HG03280 (cell line): ENCODE data around the gene IRAK4.
"Not testable (repeated sequence)": the region's sequence is repeated elsewhere in the genome, so short reads cannot be mapped to it uniquely, and the experiment has no call there.

Experiments used
- ATAC-seq: cut with Tn5 transposase; IDR thresholded peaks from one replicate; pipeline ENCODE4 v1.9.1; 2021; ENCODE audit warnings: mild to moderate bottlenecking, moderate library complexity; ENCODE audit not compliant: unreplicated experiment

IRAK4 gene

GRCh38 chr12:43758728-43759563 lies at the start of gene IRAK4, which contains the start of gene PUS7L:
Gene IRAK4 (plus strand): TSS chr12:43758951. CDS start chr12:43768112, 9,161 bp downstream.
Gene PUS7L (minus strand): TSS chr12:43758790. CDS start chr12:43755245, 3,545 bp downstream.
- ATAC-seq = peak; percentile 96

- no peak for ATAC-seq
These were observed 47.4 kb upstream of the IRAK4 start for GRCh38 chr12:43711348-43711747.

GRCh38 chr12:43722621-43723020 lies 36.1 kb upstream of the IRAK4 start:
- no peak for ATAC-seq

GRCh38 chr12:43723134-43723533 lies 35.6 kb upstream of the IRAK4 start:
- ATAC-seq = no peak

DNA sequence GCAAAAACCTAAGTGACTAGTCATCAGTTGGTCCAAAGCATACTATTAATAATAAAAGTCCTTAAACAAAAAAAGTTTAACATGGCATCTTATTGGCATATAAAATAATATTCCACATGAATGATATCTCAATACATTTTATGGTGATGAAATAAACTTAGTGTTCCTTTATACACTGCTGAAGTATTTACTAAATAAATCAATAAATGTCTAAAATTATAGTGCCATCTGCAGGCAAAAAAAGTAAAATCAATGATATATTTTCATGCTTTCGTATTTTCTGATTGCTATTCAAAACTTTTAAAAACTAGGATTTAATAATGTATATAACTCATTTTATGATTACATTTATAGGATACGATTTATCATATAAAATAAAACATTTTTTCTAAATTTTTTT lies 30.6 kb upstream of the IRAK4 start:
- no peak for ATAC-seq

- no peak for ATAC-seq
These were observed 30.1 kb upstream of the IRAK4 start for GRCh38 chr12:43728698-43729097.

GRCh38 chr12:43730283-43730682 lies 28.5 kb upstream of the IRAK4 start:
- ATAC-seq = no peak

DNA sequence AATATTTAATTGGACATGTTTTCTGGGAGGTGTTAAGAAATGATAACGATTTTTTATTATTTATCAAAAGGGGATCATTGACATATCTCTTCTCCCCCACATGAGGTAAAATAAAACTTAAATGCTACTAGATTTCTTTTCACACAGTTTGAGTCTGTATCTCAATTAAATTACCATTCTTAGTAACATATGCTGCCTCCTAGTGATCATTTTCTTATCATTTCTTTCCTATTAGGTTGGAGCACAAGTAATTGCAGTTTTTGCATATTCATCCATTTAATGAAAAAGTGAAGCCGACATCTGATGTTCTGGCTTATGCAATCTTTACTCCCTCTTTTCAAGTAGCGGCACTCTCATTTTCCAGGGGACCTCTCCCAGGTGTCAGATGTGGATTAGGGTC lies 25.1 kb upstream of the IRAK4 start:
- no peak for ATAC-seq

GRCh38 chr12:43736927-43737440 lies 21.8 kb upstream of the IRAK4 start:
- ATAC-seq = no peak

GRCh38 chr12:43737646-43738045 lies 21.1 kb upstream of the IRAK4 start:
- ATAC-seq = no peak

DNA sequence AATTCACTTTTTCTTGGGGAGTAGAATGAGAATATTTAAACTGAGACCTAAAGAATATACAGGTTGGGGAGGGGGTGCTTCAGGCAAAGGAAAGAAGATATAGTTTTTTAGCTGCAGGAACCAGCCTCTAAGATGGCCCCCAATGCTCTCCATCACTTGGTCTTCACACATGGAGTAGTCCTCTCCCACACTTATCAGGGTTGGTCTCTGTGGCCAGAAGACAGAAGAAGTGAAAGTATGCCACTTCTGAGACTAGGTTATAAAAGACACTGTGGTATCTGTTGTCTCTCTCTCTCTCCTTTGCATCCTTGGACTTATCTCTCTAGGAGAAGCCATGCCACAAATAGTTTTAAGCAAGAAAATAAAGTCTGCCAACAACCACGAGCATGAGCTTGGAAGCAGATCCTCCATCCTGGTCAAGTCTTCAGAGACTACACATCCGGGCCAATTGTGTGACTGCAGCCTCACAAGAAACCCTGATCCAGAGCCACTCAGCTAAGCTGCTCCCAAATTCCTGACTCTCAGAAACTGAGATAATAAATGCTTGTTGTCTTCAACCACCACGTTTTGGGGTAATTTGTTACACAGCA lies 18.1 kb upstream of the IRAK4 start:
- ATAC-seq = no peak

- ATAC-seq = no peak
These were observed 16.6 kb upstream of the IRAK4 start for GRCh38 chr12:43742106-43742505.

DNA sequence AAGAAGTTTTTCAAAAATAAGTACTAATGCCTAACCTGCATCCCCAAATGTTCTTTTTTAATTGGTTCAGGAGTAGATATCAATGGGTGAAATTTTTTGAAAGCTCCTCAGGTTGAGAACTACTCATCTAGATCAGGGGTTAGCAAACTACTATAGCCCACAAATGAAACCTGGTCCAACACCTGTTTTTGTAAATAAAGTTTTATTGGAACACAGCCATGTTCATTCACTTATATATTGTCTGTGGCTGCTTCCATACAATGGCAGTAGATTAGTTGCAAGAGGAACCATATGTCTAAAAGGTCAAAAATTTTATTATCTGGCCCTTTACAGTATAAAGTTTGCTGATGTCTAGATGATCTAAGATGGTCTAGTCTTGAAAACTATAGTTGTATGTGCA lies 13.9 kb upstream of the IRAK4 start:
- no peak for ATAC-seq

DNA sequence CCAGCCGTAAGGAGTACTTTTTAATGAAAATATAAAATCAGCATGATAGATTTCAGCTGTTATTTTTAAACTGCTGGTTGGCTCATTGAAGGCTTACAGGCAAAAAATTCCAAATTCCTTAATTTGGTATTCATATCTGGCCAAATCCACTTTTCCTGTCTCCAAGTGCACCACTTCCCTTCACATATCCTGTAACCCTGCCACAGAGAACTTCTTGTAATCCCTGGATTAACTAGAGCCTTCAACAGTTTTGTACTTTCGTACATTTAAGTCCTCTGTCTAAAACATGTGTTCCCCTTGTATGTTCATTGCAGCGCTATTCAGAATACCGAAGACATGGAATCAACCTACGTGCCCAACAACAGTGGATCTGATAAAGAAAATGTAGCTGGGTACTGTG lies 9.7 kb upstream of the IRAK4 start:
- ATAC-seq = no peak

- no peak for ATAC-seq
These were observed 7.9 kb upstream of the IRAK4 start for GRCh38 chr12:43750814-43751213.

- not testable (repeated sequence) for ATAC-seq
These were observed 7.4 kb upstream of the IRAK4 start for GRCh38 chr12:43751360-43751759.

- no peak for ATAC-seq
These were observed 4.7 kb upstream of the IRAK4 start for GRCh38 chr12:43754015-43754414.

GRCh38 chr12:43758247-43758727 lies 464 bp upstream of the IRAK4 start:
- ATAC-seq = peak; percentile 3

DNA sequence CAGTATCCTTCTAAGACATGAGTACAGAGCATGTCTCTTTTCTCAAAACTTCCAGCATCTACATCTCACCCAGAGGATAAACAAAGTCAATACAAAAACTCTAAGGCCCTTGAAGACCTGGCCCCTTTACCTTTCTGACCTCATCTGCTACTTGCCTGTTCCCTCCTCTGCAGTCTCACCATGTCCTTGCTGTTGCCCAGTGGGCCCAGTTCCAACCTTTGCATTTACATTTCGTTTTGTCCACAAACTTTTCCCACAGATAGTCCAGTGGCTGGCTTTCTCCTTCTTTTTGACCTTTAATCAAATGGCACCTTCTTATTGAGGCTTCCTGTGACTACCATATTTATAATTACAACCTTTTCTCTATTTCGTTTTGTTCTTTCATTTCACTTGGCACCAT lies 1.6 kb downstream of the IRAK4 start:
- no peak for ATAC-seq

GRCh38 chr12:43761500-43761899 lies 2.7 kb downstream of the IRAK4 start:
- no peak for ATAC-seq

GRCh38 chr12:43762596-43762995 lies 3.8 kb downstream of the IRAK4 start:
- ATAC-seq = no peak

DNA sequence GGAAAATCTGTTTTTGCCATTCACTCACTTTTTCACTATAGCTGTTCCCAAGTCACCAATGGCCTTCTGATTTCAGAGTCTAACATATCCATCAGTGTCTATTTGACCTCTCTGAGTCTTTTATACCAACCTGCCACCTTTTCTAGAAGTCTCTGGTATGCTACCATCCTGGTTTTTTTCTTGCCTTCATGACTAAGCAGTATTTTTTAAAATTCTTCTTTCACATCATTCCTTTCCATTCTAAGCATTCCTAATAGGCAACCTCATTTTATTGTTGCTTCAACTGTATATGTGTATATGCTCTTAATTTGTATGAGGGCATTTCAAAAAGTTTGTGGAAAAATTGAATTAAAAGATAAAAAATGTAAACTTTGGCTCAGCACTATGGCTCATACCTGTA lies 5.0 kb downstream of the IRAK4 start:
- no peak for ATAC-seq
